Activated CD4-positive, CD25-positive, alpha-beta regulatory T cell treated with anti-CD3 and anti-CD28 coated beads, Interleukin-2, amount 50 U/mL, for 24 hours (primary cell): ENCODE data around the gene KANSL1.

ENCODE experiments used
- ATAC-seq, 2 donors: fragments of 150-1000 bp; cut with Tn5 transposase; one replicate each; pipeline ENCODE4 v1.10.0; 2021; ENCODE audit warnings: mild to moderate bottlenecking in 1 of 2, moderate library complexity in 1 of 2

Gene KANSL1

DNA sequence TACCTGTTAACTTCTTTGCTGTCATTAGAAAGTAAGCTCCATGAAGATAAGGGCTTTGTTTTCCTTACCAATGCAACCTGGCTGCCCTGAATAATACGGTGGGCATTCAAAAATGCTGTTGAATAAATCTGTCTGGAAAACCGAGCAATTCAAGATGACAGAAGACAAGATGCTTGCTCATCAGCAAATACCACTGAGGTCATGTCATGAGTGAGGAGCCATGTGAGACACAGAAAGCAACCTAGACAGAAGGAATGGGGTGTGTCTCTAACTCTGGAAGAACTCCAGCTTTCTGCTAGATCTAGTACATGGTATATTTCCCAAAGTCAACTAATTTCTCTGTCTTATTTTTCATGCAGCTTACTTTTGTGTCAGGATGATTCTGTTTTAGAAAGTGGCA, 130.0 kb downstream of the KANSL1 start:
- ATAC-seq: no peak

GRCh38 chr17:46061435-46061834, 131.8 kb downstream of the KANSL1 start:
- ATAC-seq: no peak

GRCh38 chr17:46060461-46060860, 132.8 kb downstream of the KANSL1 start:
- no peak for ATAC-seq

DNA sequence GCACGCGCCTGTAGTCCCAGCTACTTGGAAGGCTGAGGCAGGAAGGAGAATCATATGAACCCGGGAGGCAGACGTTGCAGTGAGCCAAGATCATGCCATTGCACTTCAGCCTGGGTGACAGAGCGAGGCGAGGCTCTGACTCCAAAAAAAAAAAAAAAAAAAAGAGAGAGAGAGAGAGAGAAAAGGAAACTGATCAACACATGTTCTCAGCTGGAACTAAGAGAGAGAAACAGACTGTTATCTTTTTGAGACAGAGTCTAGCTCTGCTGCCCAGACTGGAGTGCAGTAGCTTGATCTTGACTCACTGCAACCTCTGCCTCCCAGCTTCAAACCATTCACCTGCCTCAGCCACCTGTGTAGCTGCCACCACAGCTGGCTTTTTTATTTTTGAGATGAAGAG, 133.7 kb downstream of the KANSL1 start:
- no peak for ATAC-seq

- no peak for ATAC-seq
These were observed 135.9 kb downstream of the KANSL1 start for GRCh38 chr17:46057366-46057765.

- ATAC-seq: peak; percentile 51 to 72
These were observed 136.4 kb downstream of the KANSL1 start for GRCh38 chr17:46056800-46057304.

DNA sequence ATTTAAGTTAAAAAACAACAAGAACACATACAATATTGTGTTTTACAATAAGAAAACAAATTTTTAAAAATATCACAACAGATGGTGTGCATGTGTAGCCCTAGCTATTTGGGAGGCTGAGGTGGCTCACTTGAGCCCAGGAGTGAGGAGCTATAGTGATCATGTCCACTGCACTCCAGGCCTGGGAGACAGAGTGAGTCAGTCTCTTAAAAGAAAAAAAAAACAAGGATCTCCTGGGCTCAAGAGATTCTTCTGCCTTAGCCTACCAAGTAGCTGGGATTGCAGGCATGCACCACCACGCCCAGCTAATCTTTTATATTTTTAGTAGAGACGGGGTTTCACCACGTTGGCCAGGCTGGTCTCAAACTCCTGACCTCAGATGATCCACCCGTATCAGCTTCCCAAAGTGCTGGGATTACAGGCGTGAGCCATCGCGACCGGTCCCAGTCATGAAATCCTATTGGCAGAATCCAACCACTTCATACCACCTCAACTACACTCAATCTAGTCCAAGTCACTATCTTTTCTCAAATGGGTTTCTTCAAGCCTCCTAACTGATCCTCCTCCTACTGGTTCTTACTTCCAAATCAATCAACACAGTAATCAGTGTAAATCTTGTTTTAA, 139.2 kb downstream of the KANSL1 start:
- no peak for ATAC-seq

DNA sequence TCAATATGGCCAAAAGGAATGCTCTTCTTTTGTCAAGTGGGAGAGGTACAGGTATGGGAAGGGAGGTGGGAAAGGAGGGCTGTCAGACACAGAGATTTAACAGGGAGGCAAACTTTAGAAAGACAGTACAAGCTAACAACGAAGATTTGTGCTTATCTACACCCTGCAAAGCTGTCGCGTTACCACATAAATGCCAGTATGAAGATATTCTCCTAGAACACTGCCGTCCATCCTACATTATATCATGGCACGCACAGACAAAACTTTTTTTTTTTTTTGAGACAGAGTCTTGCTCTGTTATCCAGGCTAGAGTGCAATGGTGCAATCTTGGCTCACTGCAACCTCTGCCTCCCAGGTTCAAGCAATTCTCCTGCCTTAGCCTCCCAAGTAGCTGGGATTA, 143.6 kb downstream of the KANSL1 start:
- ATAC-seq: no peak

DNA sequence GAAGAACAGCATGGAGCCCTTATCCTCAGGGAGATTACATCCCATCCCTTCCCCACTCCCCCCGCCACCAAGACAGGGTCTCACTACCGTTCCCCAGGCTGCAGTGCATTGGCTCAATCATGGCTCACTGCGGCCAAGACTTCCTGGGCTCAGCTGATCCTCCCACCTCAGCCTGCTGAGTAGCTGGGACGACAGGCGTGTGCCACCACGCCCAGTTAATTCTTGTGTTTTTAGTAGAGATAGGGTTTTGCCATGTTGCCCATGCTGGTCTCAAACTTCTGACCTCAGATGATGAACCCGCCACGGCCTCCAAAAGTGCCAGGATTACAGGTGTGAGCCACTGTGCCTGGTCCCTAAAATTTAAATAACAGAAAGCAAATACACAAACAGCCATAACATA, 145.4 kb downstream of the KANSL1 start:
- ATAC-seq: no peak

DNA sequence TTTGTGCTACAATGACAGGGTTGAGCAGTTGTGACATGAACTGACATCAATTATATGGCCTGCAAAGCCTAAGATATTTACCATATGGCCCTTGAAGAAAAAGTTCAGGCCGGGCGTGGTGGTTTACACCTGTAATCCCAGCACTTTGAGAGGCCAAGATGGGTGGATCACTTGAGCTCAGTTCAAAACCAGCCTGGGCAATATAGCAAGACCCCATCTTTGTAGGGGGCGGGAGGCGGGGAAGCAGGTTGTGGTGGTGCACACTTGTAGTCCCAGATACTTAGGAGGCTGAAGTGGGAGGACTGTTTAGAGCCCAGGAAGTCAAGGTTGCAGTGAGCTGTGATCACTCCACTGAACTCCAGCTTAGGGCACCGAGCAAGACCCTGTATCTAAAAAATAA, 145.8 kb downstream of the KANSL1 start:
- no peak for ATAC-seq

DNA sequence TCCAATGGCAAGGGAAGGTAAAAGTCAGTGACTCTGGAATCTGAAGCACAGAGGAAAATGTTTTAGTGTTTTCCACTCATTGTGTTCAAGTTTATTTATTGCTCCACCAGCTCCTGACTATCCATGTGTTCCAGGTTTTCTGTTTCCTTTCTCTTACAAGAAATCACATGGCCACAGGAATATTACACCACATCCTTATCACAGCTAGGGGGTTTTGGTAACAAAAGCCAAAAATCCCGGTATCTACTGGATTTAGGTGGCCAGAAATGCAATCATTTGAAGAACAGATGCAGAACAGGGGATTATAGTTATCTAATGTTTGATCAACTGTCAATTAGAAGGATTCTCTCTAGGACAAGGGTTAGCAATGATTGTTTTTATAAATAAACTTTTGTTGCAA, 146.3 kb downstream of the KANSL1 start:
- ATAC-seq: no peak

DNA sequence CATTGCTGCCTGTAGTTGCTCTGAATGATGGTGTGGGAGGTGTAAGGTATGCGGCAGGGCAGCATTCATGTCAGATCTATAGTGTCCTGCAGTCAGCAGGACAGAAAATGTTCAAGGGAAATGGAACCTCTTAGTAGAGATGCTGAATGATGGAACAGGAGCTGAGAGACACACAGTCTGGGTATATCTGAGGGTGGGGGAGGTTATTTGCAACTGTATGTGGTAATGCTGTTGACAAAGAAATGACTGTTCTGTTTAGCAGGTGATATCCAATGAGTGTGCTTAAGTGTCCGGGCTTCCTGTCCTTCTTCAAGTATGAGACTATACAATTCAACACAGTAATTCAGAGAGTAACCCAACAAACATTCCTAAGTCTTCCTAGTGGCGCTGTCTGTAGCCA, 147.6 kb downstream of the KANSL1 start:
- ATAC-seq: peak; percentile 25 to 43

DNA sequence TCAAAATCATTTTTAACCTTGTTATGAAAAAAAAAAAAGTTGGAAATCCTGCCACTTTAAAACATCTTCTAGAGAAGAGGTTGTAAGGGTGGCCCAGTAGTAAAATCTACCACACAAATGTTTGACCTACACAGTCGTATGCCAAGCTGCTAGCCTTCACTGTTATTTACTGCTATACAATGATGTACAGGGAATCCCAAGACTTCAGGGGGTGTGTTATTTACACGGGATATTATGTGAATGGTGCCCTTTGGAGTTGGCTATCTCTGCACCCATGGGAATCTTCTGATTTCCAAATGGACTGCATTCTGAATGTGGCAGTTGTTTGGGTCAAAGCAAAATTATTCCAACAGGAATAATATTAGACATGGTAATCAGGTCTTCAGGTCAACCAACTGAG, 148.2 kb downstream of the KANSL1 start:
- ATAC-seq: no peak

GRCh38 chr17:46044286-46044928, 148.8 kb downstream of the KANSL1 start:
- ATAC-seq: peak in 1 of 2 donors; percentile 53

GRCh38 chr17:46043606-46044005, 149.6 kb downstream of the KANSL1 start:
- ATAC-seq: no peak

DNA sequence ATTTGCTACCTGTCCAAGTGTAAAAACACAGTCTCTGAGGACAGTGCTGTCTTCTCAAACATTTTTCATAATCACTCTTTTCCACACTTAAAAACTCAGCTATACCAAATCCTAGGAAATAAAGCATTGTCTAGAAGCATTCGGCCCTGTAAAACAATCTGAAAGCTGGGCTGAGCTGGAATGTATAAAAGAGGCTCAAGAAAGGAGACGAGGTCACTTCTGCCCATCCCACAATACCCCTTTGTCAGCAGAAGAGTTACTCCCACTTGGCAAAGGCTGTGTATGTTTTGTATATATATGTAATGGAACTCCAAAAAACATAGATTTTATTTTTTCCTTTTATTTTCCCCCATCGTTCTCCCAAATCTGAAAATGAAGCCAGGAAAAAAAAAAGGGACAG, 150.3 kb downstream of the KANSL1 start:
- no peak for ATAC-seq

DNA sequence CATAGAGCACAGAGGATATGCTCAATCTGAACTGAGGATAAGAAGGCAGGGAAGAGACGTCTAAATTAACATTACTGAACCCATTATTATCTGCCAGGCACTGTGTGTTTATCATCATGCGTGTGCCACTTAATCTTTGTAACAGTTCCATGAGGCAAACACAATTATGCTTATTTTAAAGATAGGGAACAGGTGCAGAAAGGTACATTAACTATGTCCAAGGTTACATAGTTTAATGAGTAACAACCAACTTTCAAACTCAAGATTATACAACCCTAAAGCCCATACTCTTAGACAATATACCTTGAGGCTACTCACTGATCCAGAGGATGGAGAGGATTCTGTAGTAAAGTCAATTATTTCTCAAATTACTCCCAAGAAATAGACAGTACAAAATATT, 151.0 kb downstream of the KANSL1 start:
- ATAC-seq: no peak

- no peak for ATAC-seq
These were observed 153.5 kb downstream of the KANSL1 start for GRCh38 chr17:46039592-46040186.

GRCh38 chr17:46038937-46039336, 154.3 kb downstream of the KANSL1 start:
- ATAC-seq: no peak

GRCh38 chr17:46038414-46038813, 154.8 kb downstream of the KANSL1 start:
- ATAC-seq: no peak

GRCh38 chr17:46037722-46038255, 155.4 kb downstream of the KANSL1 start:
- no peak for ATAC-seq

DNA sequence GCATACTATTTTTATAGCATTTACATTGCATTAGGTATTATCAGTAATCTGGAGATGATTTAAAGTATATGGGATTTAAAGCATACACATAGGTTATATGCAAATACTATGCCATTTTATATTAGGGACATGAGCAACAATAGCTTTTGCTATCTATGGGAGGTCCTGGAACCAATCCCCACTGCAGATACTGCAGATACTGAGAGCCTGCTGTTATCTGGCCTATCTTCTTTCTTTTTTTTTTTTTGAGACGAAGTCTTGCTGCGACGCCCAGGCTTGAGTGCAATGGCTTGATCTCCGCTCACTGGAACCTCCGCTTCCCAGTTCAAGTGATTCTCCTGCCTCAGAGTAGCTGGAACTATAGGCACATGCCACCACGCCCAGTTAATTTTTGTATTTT, 156.7 kb downstream of the KANSL1 start:
- no peak for ATAC-seq

- peak in 1 of 2 donors; percentile 36 for ATAC-seq
These were observed 158.0 kb downstream of the KANSL1 start for GRCh38 chr17:46035112-46035818.
